GM12801 (cell line): Measurements from ENCODE around the gene PCDHB6.

Source experiments
- CTCF ChIP-seq: IDR thresholded peaks from one replicate; pipeline ENCODE4 v1.5.1; 2011; ENCODE audit warnings: control low read depth; ENCODE audit not compliant: insufficient read length; ENCODE audit errors: extremely low read depth

The PCDHB6 gene

GRCh38 chr5:141149812-141150211 lies at the start of gene PCDHB6:
PCDHB6 (plus strand) TSS chr5:141150057; CDS start chr5:141150258, 201 bp downstream.
- no peak for TF ChIP-seq CTCF

- no peak for TF ChIP-seq CTCF
Measured at GRCh38 chr5:141100243-141100805, 49.5 kb upstream of the PCDHB6 start, which contains the start of gene PCDHB3. PCDHB3 (plus strand) TSS chr5:141100473; CDS start chr5:141100650, 177 bp downstream.

GRCh38 chr5:141101059-141101458 lies 48.8 kb upstream of the PCDHB6 start:
- TF ChIP-seq CTCF, result no peak

- no peak for TF ChIP-seq CTCF
Measured at GRCh38 chr5:141105350-141105749, 44.5 kb upstream of the PCDHB6 start.

GRCh38 chr5:141119250-141119649 lies 30.6 kb upstream of the PCDHB6 start:
- no peak for TF ChIP-seq CTCF

GRCh38 chr5:141121563-141121962 lies 28.3 kb upstream of the PCDHB6 start, which contains the start of gene PCDHB4:
PCDHB4 (plus strand) TSS chr5:141121818; CDS start chr5:141121999, 181 bp downstream.
- TF ChIP-seq CTCF, result no peak

GRCh38 chr5:141121985-141122384 lies 27.9 kb upstream of the PCDHB6 start:
- no peak for TF ChIP-seq CTCF
